Natural killer cell (primary cell): ENCODE results near the gene TOMM40L. TPM values are rescaled to one million over a fixed set of nuclear protein-coding genes. Genes with fewer than 3 reads are reported as not detected.

Experiments
- ATAC-seq, 3 donors: fragments of 150-1000 bp in 2 of 3; fragments of 200-7000 bp in 1 of 3; cut with Tn5 transposase; 1 replicate in 1 of 3; 2 replicates in 2 of 3; pipeline ENCODE4 v1.10.0; 2021; ENCODE audit warnings: mild to moderate bottlenecking in 2 of 3, moderate library complexity in 2 of 3
- DNase-seq, 2 donors: peaks; one replicate each; pipeline versions ENCODE4 v3.0.0 to v3.0.0-alpha.2; 2013 to 2021; ENCODE audit warnings: mixed read lengths in 1 of 2
- H3K27ac ChIP-seq: one replicate; pipeline ENCODE4 v1.5.1; 2013; ENCODE audit warnings: mild to moderate bottlenecking, low read length
- H3K27me3 ChIP-seq: one replicate; pipeline ENCODE4 v1.6.1; 2013; ENCODE audit warnings: low read length; ENCODE audit not compliant: control insufficient read depth, insufficient read depth
- H3K36me3 ChIP-seq: one replicate; pipeline ENCODE4 v1.6.1; 2013; ENCODE audit warnings: low read length; ENCODE audit not compliant: control insufficient read depth, insufficient read depth
- H3K4me1 ChIP-seq: one replicate; pipeline ENCODE4 v1.6.1; 2013; ENCODE audit warnings: low read length; ENCODE audit not compliant: control insufficient read depth, insufficient read depth
- H3K4me3 ChIP-seq: one replicate; pipeline ENCODE4 v1.5.1; 2013; ENCODE audit warnings: low read length
- H3K9me3 ChIP-seq: one replicate; pipeline ENCODE4 v1.6.1; 2013; ENCODE audit warnings: low read length; ENCODE audit not compliant: control insufficient read depth, insufficient read depth
- H3K27ac Mint-ChIP-seq, 2 donors: one replicate each; pipeline ENCODE4 v1.8.0; 2022; ENCODE audit warnings: mild to moderate bottlenecking in 2 of 2, mixed read lengths in 2 of 2, moderate library complexity in 1 of 2
- H3K27me3 Mint-ChIP-seq, 2 donors: one replicate each; pipeline ENCODE4 v1.8.0; 2022; ENCODE audit warnings: low read depth in 2 of 2, mixed read lengths in 2 of 2
- H3K36me3 Mint-ChIP-seq: one replicate; pipeline ENCODE4 v1.8.0; 2022; ENCODE audit warnings: mixed read lengths
- H3K4me1 Mint-ChIP-seq, 2 donors: one replicate each; pipeline ENCODE4 v1.8.0; 2022; ENCODE audit warnings: mixed read lengths in 2 of 2
- H3K4me3 Mint-ChIP-seq: one replicate; pipeline ENCODE4 v1.8.0; 2022; ENCODE audit warnings: mild to moderate bottlenecking, moderate library complexity, mixed read lengths
- H3K9me3 Mint-ChIP-seq, 2 donors: one replicate each; pipeline ENCODE4 v1.8.0; 2022; ENCODE audit warnings: mixed read lengths in 2 of 2
- CTCF ChIP-seq: fragments of 200-600 bp; IDR thresholded peaks from one replicate; pipeline ENCODE4 v1.8.0; 2022; ENCODE audit warnings: antibody characterized with exemption
- WGBS: methylation state at CpG from one replicate; pipeline ENCODE4 v1.1.7; 2013; ENCODE audit warnings: missing lambda C conversion rate; ENCODE audit not compliant: insufficient coverage; 5-methylcytosine and 5-hydroxymethylcytosine counted together
- intact Hi-C: fragments of 100-400 bp; cut with micrococcal nuclease; formaldehyde crosslinking; loops from one replicate; pipeline ENCODE4 v1.14.2; 2022
- total RNA-seq, 4 donors: library from RNA; stranded (reverse); fragments of 120-200 nt in 1 of 4; gene quantifications; one replicate each; pipeline versions ENCODE4 v1.2.3 to v1.2.4, GENCODE V29; 2013 to 2022

Gene TOMM40L
- total RNA-seq, 3 donors from 2014 or later (not counting 1 experiment from before 2014, with no cell fraction given): 16.6 to 23.6 (median 22.8) TPM

GRCh38 chr1:161266202-161266601, 40.3 kb downstream of the TOMM40L start:
- Mint-ChIP-seq H3K4me1 (peaks cover 0 to 5% of the 10 kb centered on the region in 2 donors), H3K9me3 (no peaks in the 10 kb centered on the region), H3K36me3 (no peaks in the 10 kb centered on the region), H3K4me3 (no peak overlapping the region), H3K27me3 (peaks cover 7 to 9% of the 10 kb centered on the region in 2 donors), H3K27ac (no peak overlapping the region)
- DNase-seq: no peak
- no peaks in the 10 kb centered on the region for H3K4me1 ChIP-seq
- TF ChIP-seq CTCF: no peak
- H3K27ac ChIP-seq: no peak overlapping the region
- no peak for ATAC-seq
- no peaks in the 10 kb centered on the region for H3K9me3 ChIP-seq
- intact Hi-C loops: no loop called here
- no peak overlapping the region for H3K4me3 ChIP-seq
- peaks cover under 1% of the 10 kb centered on the region for H3K27me3 ChIP-seq
- no peaks in the 10 kb centered on the region for H3K36me3 ChIP-seq
- 100% methylated on average over 1 of the region's 3 CpGs for WGBS

- ATAC-seq (no peak), DNase-seq (no peak)
- no peak overlapping the region for H3K27ac Mint-ChIP-seq
- Histone ChIP-seq H3K36me3 (no peaks in the 10 kb centered on the region), H3K9me3 (no peaks in the 10 kb centered on the region), H3K27me3 (no peaks in the 10 kb centered on the region), H3K27ac (no peak overlapping the region), H3K4me1 (no peaks in the 10 kb centered on the region), H3K4me3 (no peak overlapping the region)
- H3K4me3 Mint-ChIP-seq: no peak overlapping the region
- no peak for TF ChIP-seq CTCF
- intact Hi-C loops: no loop called here
- 86% methylated on average over 1 of the region's 2 CpGs for WGBS
- no peaks in the 10 kb centered on the region for H3K9me3 Mint-ChIP-seq
- H3K27me3 Mint-ChIP-seq: peaks cover under 1 to 2% of the 10 kb centered on the region in 2 donors
- H3K36me3 Mint-ChIP-seq: no peaks in the 10 kb centered on the region
- H3K4me1 Mint-ChIP-seq: peaks cover 0 to 5% of the 10 kb centered on the region in 2 donors
These were observed 41.0 kb downstream of the TOMM40L start for GRCh38 chr1:161266836-161267235.

GRCh38 chr1:161267321-161267720, 41.5 kb downstream of the TOMM40L start:
- DNase-seq: no peak
- WGBS: 19% methylated on average over 3 of the region's 3 CpGs
- H3K36me3 Mint-ChIP-seq: no peaks in the 10 kb centered on the region

More at GRCh38 chr1:161267321-161267720, 41.5 kb downstream of the TOMM40L start:
- Mint-ChIP-seq H3K27me3 (no peaks in the 10 kb centered on the region), H3K27ac (no peak overlapping the region), H3K4me1 (peaks cover 0 to 5% of the 10 kb centered on the region in 2 donors), H3K4me3 (no peak overlapping the region), H3K9me3 (no peaks in the 10 kb centered on the region)
- intact Hi-C loops: no loop called here
- Histone ChIP-seq H3K4me3 (no peak overlapping the region), H3K27me3 (no peaks in the 10 kb centered on the region), H3K4me1 (no peaks in the 10 kb centered on the region), H3K27ac (no peak overlapping the region), H3K36me3 (no peaks in the 10 kb centered on the region), H3K9me3 (no peaks in the 10 kb centered on the region)
- no peak for ATAC-seq
- TF ChIP-seq CTCF: no peak
